HepG2 (cell line): ENCODE measurements around the gene MAST1. TPM values are rescaled to one million over a fixed set of nuclear protein-coding genes. Genes with fewer than 3 reads are reported as not detected.
A peak's percentile ranks its signal among the peaks of the same experiment; 100 is the strongest.

ENCODE experiments used
- ARHGAP35 ChIP-seq: sonication (generic); formaldehyde crosslinking; IDR thresholded peaks from 2 replicates; pipeline ENCODE4 v1.9.0; 2022; ENCODE audit warnings: mild to moderate bottlenecking, inconsistent platforms, moderate library complexity, missing genetic modification reagents, borderline replicate concordance
- DMAP1 ChIP-seq: IDR thresholded peaks from 2 replicates; pipeline ENCODE4 v1.6.1; 2016
- KLF6 ChIP-seq: IDR thresholded peaks from 2 replicates; pipeline ENCODE4 v1.8.0; 2016; ENCODE audit warnings: missing biosample characterization, missing genetic modification reagents
- LCORL ChIP-seq, 2 experiments: fragments of 450-650 bp in 1 of 2; sonication (generic) in 1 of 2; formaldehyde crosslinking in 1 of 2; IDR thresholded peaks; 2 replicates each; pipeline versions ENCODE4 v1.5.0 to v1.6.1; 2017 to 2020; ENCODE audit warnings: antibody characterized with exemption in 1 of 2, missing genetic modification reagents in 1 of 2
- MXD4 ChIP-seq: IDR thresholded peaks from 2 replicates; pipeline ENCODE4 v1.6.1; 2016; ENCODE audit warnings: mild to moderate bottlenecking, missing biosample characterization, missing genetic modification reagents
- RFX1 ChIP-seq: fragments of 450-650 bp; IDR thresholded peaks from 2 replicates; pipeline ENCODE4 v1.6.1; 2017
- RFXAP ChIP-seq: sonication (generic); formaldehyde crosslinking; IDR thresholded peaks from 2 replicates; pipeline ENCODE4 v1.4.0; 2020; ENCODE audit warnings: missing genetic modification reagents, borderline replicate concordance
- SOX6 ChIP-seq, 2 experiments: fragments of 450-650 bp in 1 of 2; sonication (generic) in 1 of 2; formaldehyde crosslinking in 1 of 2; IDR thresholded peaks; 2 replicates each; pipeline versions ENCODE4 v1.4.0 to v1.6.1; 2017 to 2020; ENCODE audit warnings: antibody characterized with exemption in 1 of 2, mild to moderate bottlenecking in 1 of 2, missing genetic modification reagents in 1 of 2
- TAF1 ChIP-seq: sonication (generic); formaldehyde crosslinking; IDR thresholded peaks from 2 replicates; pipeline ENCODE4 v1.4.0; 2020; ENCODE audit warnings: missing genetic modification reagents
- THAP11 ChIP-seq: IDR thresholded peaks from 2 replicates; pipeline ENCODE4 v1.6.1; 2016; ENCODE audit warnings: missing biosample characterization, missing genetic modification reagents
- U2AF2 ChIP-seq: fragments of 200-400 bp; formaldehyde crosslinking; IDR thresholded peaks from 2 replicates; pipeline ENCODE4 v1.6.1; 2017; ENCODE audit warnings: low read depth, mild to moderate bottlenecking, low read length
- ZNF274 ChIP-seq: sonication (generic); formaldehyde crosslinking; IDR thresholded peaks from 2 replicates; pipeline ENCODE4 v1.5.1; 2020; ENCODE audit warnings: mild to moderate bottlenecking, missing genetic modification reagents
- ZNF350 ChIP-seq: sonication (generic); formaldehyde crosslinking; IDR thresholded peaks from 2 replicates; pipeline ENCODE4 v1.4.0; 2020; ENCODE audit warnings: mild to moderate bottlenecking, low read depth, missing genetic modification reagents, borderline replicate concordance
- ZNF614 ChIP-seq: IDR thresholded peaks from 2 replicates; pipeline ENCODE4 v1.6.1; 2018; ENCODE audit warnings: missing biosample characterization, missing genetic modification reagents, inconsistent platforms, borderline replicate concordance
- ZNF746 ChIP-seq: sonication (generic); formaldehyde crosslinking; IDR thresholded peaks from 2 replicates; pipeline ENCODE4 v1.8.0; 2022; ENCODE audit warnings: mild to moderate bottlenecking, missing genetic modification reagents
- ZNF777 ChIP-seq: sonication (generic); formaldehyde crosslinking; IDR thresholded peaks from 2 replicates; pipeline ENCODE4 v1.4.0; 2020; ENCODE audit warnings: missing genetic modification reagents
- ZNF790 ChIP-seq: sonication (generic); formaldehyde crosslinking; IDR thresholded peaks from 2 replicates; pipeline ENCODE4 v1.8.0; 2022; ENCODE audit warnings: missing genetic modification reagents, mild to moderate bottlenecking, borderline replicate concordance
- ZNF878 ChIP-seq: sonication (generic); formaldehyde crosslinking; IDR thresholded peaks from 2 replicates; pipeline ENCODE4 v1.8.1; 2023; ENCODE audit warnings: mild to moderate bottlenecking, missing genetic modification reagents, moderate library complexity
- polyA plus RNA-seq, 8 experiments: library from polyadenylated mRNA; depleted of rRNA in 3 of 8; stranded (reverse) in 7 of 8; unstranded in 1 of 8; fragments of >200 nt; fragmentation: Illumina TruSeq in 4 of 8; extraction: Trizol in 4 of 8; gene quantifications; 2 replicates each; pipeline versions ENCODE4 v1.2.1 to v1.2.3, GENCODE V29; 2011 to 2016; ENCODE audit warnings: low read depth in 4 of 8, missing spikeins in 1 of 8, mixed read lengths in 1 of 8; ENCODE audit not compliant: insufficient read depth in 1 of 8
- total RNA-seq, 5 experiments: library from RNA; depleted of rRNA; stranded (reverse); fragments of >200 nt; fragmentation: Illumina TruSeq; extraction: Trizol; gene quantifications; 2 replicates each; pipeline ENCODE4 v1.2.3, GENCODE V29; 2016; ENCODE audit warnings: low read depth in 1 of 5
- TF ChIP-seq, protein P1 (sequence below): sonication (generic); formaldehyde crosslinking; IDR thresholded peaks from 2 replicates; pipeline ENCODE4 v1.4.0; 2020; ENCODE audit warnings: missing genetic modification reagents
- TF ChIP-seq, protein P2 (sequence below): sonication (generic); formaldehyde crosslinking; IDR thresholded peaks from 2 replicates; pipeline ENCODE4 v1.4.0; 2020; ENCODE audit warnings: missing genetic modification reagents
- TF ChIP-seq, protein P3 (sequence below): sonication (generic); formaldehyde crosslinking; IDR thresholded peaks from 2 replicates; pipeline ENCODE4 v1.4.0; 2020; ENCODE audit warnings: missing genetic modification reagents, low read depth, mild to moderate bottlenecking, borderline replicate concordance
- TF ChIP-seq, protein P4 (sequence below): sonication (generic); formaldehyde crosslinking; IDR thresholded peaks from 2 replicates; pipeline ENCODE4 v1.5.0; 2020; ENCODE audit warnings: mild to moderate bottlenecking, missing genetic modification reagents
- TF ChIP-seq, protein P5 (sequence below): sonication (generic); formaldehyde crosslinking; IDR thresholded peaks from 2 replicates; pipeline ENCODE4 v1.4.0; 2020; ENCODE audit warnings: missing genetic modification reagents, mild to moderate bottlenecking, borderline replicate concordance

The MAST1 gene
- total and polyA plus RNA-seq, 2 of the 13 experiments (the other 11 are each of a cell fraction or from before 2014, with no cell fraction given): 0.73 to 4.7 TPM

DNA sequence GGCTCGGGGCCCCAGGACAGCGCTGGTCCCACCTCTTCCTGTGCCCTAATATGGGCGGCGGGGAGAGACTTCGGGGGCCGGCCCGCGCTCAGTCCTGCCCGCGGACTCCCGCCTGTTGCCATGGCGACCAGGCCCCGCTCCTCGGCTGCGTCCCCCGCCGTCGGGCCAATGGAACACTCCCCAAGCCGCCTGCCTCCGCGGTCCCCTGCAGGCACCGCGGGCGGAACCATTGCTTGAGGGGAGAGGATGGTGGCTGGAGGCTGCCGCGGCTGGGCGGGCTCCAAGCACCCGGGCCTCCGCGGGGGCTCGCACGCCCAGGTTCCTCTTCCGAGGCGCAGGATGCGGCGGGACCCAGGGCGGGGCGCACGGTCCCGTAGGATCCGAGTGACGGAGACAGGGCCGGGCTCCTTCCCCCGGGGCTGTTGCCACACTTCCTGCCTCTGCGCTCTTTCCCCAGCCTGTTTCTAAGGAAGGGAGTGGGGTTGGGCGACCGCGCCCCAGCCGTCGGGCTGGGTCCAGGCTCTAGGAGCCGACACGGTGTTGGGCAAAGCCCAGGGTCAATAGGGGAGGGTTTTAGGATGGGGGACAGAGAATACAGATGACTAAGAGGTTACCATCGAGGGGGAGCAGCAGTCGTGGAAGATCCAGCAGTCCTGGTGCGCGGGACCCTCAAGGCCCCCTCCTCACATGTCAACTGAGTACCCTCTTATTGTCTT lies 48.3 kb upstream of the MAST1 start (continued):
- TF ChIP-seq, protein P1, sequence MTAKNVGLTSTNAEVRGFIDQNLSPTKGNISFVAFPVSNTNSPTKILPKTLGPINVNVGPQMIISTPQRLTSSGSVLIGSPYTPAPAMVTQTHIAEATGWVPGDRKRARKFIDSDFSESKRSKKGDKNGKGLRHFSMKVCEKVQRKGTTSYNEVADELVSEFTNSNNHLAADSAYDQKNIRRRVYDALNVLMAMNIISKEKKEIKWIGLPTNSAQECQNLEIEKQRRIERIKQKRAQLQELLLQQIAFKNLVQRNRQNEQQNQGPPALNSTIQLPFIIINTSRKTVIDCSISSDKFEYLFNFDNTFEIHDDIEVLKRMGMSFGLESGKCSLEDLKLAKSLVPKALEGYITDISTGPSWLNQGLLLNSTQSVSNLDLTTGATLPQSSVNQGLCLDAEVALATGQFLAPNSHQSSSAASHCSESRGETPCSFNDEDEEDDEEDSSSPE (CRISPR knock-in tag): peak; percentile 63; the same call in 1 of the 2 replicates
- TF ChIP-seq ZNF777 (CRISPR knock-in tag): peak; percentile 98
- TF ChIP-seq, protein P2, sequence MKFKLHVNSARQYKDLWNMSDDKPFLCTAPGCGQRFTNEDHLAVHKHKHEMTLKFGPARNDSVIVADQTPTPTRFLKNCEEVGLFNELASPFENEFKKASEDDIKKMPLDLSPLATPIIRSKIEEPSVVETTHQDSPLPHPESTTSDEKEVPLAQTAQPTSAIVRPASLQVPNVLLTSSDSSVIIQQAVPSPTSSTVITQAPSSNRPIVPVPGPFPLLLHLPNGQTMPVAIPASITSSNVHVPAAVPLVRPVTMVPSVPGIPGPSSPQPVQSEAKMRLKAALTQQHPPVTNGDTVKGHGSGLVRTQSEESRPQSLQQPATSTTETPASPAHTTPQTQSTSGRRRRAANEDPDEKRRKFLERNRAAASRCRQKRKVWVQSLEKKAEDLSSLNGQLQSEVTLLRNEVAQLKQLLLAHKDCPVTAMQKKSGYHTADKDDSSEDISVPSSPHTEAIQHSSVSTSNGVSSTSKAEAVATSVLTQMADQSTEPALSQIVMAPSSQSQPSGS (CRISPR knock-in tag): peak; percentile 40; the same call in 1 of the 2 replicates
- TF ChIP-seq KLF6 (CRISPR knock-in tag): peak; percentile 59
- peak; percentile 45; the same call in 1 of the 2 replicates for TF ChIP-seq ZNF274 (CRISPR knock-in tag)
- TF ChIP-seq ZNF614 (CRISPR knock-in tag): 0 out of 2 replicates have a peak, but pooled peaks have one; percentile 30
- TF ChIP-seq TAF1 (CRISPR knock-in tag): peak; percentile 56; the same call in 1 of the 2 replicates
- TF ChIP-seq ZNF746 (CRISPR knock-in tag): peak; percentile 11; the same call in 1 of the 2 replicates
- TF ChIP-seq, protein P3, sequence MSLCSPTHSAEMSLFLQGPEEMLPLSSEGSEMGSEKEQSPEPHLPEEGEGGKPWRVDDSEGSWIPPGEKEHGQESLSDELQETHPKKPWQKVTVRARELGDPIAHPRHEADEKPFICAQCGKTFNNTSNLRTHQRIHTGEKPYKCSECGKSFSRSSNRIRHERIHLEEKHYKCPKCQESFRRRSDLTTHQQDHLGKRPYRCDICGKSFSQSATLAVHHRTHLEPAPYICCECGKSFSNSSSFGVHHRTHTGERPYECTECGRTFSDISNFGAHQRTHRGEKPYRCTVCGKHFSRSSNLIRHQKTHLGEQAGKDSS (CRISPR knock-in tag): 0 out of 2 replicates have a peak, but pooled peaks have one; percentile 23
- TF ChIP-seq, protein P4, sequence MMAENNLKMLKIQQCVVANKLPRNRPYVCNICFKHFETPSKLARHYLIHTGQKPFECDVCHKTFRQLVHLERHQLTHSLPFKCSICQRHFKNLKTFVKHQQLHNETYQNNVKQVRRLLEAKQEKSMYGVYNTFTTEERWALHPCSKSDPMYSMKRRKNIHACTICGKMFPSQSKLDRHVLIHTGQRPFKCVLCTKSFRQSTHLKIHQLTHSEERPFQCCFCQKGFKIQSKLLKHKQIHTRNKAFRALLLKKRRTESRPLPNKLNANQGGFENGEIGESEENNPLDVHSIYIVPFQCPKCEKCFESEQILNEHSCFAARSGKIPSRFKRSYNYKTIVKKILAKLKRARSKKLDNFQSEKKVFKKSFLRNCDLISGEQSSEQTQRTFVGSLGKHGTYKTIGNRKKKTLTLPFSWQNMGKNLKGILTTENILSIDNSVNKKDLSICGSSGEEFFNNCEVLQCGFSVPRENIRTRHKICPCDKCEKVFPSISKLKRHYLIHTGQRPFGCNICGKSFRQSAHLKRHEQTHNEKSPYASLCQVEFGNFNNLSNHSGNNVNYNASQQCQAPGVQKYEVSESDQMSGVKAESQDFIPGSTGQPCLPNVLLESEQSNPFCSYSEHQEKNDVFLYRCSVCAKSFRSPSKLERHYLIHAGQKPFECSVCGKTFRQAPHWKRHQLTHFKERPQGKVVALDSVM (CRISPR knock-in tag): peak; percentile 79
- peak; percentile 75 for TF ChIP-seq ZNF350
- no peak for TF ChIP-seq SOX6 (IDR thresholded peaks at IDR 0.05)
- TF ChIP-seq SOX6 (CRISPR knock-in tag; IDR thresholded peaks at IDR 0.05): peak; percentile 22
- TF ChIP-seq, protein P5, sequence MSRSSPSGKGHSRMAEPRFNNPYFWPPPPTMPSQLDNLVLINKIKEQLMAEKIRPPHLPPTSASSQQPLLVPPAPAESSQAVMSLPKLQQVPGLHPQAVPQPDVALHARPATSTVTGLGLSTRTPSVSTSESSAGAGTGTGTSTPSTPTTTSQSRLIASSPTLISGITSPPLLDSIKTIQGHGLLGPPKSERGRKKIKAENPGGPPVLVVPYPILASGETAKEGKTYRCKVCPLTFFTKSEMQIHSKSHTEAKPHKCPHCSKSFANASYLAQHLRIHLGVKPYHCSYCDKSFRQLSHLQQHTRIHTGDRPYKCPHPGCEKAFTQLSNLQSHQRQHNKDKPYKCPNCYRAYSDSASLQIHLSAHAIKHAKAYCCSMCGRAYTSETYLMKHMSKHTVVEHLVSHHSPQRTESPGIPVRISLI (CRISPR knock-in tag): no peak
- TF ChIP-seq THAP11: peak; percentile 58
- no peak for TF ChIP-seq ARHGAP35 (CRISPR knock-in tag)
- TF ChIP-seq MXD4 (CRISPR knock-in tag): no peak
- TF ChIP-seq RFX1: peak; percentile 96
- TF ChIP-seq DMAP1 (CRISPR knock-in tag): 0 out of 2 replicates have a peak, but pooled peaks have one; percentile 16
- peak; percentile 21; the same call in 1 of the 2 replicates for TF ChIP-seq RFXAP
- no peak for TF ChIP-seq LCORL (IDR thresholded peaks at IDR 0.05)
- peak; percentile 64; the same call in 1 of the 2 replicates for TF ChIP-seq LCORL (CRISPR knock-in tag; IDR thresholded peaks at IDR 0.05)
- TF ChIP-seq ZNF790: 0 out of 2 replicates have a peak, but pooled peaks have one; percentile 57
- peak; percentile 93; the same call in 1 of the 2 replicates for TF ChIP-seq U2AF2
- no peak for TF ChIP-seq ZNF878 (CRISPR knock-in tag)
